Measurements from ENCODE around the gene PCCA.

- no peak for TF ChIP-seq EP300 (IDR thresholded peaks at IDR 0.05)
- TF ChIP-seq CTCF (IDR thresholded peaks at IDR 0.05): no peak
- no peak for TF ChIP-seq POLR2AphosphoS5 (IDR thresholded peaks at IDR 0.05)
Measured at GRCh38 chr13:100350601-100351000, 261.7 kb downstream of the PCCA start.
